Measurements from ENCODE around the gene CSTF1.
A peak's percentile ranks its signal among the peaks of the same experiment; 100 is the strongest.

The CSTF1 gene

DNA sequence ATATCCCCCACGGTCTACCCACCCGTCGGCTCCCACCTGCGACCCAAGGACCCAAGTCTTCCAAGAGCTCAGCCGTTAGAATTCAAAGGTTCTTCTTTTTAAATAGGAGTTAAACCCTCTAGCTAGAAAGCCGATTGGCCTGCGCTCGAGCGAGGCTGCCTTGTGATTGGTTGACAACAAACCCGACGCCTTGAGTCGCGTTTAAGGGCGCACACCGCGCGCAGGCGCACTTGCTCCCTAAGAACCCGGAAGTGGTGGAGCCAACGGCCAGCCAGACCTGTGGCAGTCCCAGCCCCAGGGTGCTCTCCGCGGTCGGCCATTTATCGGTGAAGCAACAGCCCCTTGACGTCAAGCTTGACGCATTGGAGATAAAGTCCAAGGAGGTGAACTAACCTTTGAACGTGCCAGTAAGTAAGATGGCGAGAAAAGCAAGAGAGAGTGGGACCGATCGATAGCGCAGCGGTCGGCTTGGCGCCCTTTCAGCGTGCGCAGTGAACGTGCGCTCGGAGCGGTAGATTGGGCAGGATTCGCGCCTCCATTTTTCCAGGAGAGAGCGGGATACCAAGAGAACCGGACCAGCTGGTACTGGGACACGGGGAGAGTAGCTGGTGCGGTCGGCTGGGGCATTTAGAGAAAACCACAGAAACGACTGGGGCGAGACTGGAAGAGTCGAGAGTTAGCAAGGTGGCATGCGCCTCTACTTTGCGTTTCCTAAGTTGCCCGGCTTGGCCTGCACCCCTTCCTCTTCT is at the start of gene CSTF1, which contains the start of gene AURKA:
Gene CSTF1, plus strand, starts transcription at position 514 of the 749 bp plus-strand sequence. CDS start 2,908 bp downstream, outside the sequence.
Gene AURKA, minus strand, starts transcription at position 84 of the 749 bp plus-strand sequence. CDS start 4,018 bp downstream, outside the sequence.
- DNase-seq (ENCODE audit: extremely low spot score) = peak; percentile 100
- CTCF ChIA-PET = interaction anchor here (0.6 kb wide), 1 partner anchor 24 kb away, joined by 3 read pairs; no protein-coding TSS in a partner anchor
- TF ChIP-seq NFRKB (IDR thresholded peaks at IDR 0.05) = peak; percentile 78
- TF ChIP-seq ELF4 (IDR thresholded peaks at IDR 0.05) = peak; percentile 99
- TF ChIP-seq PKNOX1 (IDR thresholded peaks at IDR 0.05) = peak; percentile 69
- TF ChIP-seq SUZ12 (IDR thresholded peaks at IDR 0.05) = no peak
- TF ChIP-seq FOXM1 (IDR thresholded peaks at IDR 0.05; ENCODE audit: borderline replicate concordance) = peak; percentile 98
- TF ChIP-seq SP1 (IDR thresholded peaks at IDR 0.05) = no peak
- TF ChIP-seq HDGF (IDR thresholded peaks at IDR 0.05; ENCODE audit: borderline replicate concordance) = no peak
- TF ChIP-seq L3MBTL2 (conservative IDR thresholded peaks at IDR 0.05) = peak; percentile 74
- POLR2A ChIA-PET = interaction anchor here (0.7 to 1.9 kb wide), 10 partner anchors 9 to 41 kb away, joined by 3 to 11 read pairs (median 4); partner anchors contain the start of gene FAM210B

DNA sequence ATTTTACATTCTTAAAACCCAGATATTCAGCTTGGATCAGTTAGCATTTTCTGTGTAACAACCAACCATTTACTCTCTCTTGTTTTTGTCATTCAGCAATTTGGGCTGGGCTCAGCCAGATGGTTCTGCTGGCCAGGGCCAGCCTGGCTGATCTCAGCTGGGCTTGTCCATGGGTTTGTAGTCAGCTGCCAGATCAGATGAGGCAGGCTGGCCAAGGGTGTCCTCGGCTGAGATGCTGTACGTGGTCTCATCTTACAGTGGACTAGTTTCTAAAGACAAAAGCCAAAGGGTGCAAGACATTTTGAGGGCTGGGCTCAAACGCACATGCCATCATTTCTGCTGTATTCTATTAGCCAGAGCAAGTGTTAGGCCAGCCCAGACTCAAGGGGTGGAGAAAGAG is 49.7 kb upstream of the CSTF1 start:
- no peak for TF ChIP-seq TARDBP (IDR thresholded peaks at IDR 0.05)
- no peak for TF ChIP-seq CTBP1 (IDR thresholded peaks at IDR 0.05; ENCODE audit: borderline replicate concordance)
- TF ChIP-seq SUZ12 (IDR thresholded peaks at IDR 0.05) = no peak
- TF ChIP-seq NFRKB (IDR thresholded peaks at IDR 0.05) = no peak
- no peak for TF ChIP-seq ELF4 (IDR thresholded peaks at IDR 0.05)
- no peak for TF ChIP-seq FOXK2 (IDR thresholded peaks at IDR 0.05)
- no peak for TF ChIP-seq PKNOX1 (IDR thresholded peaks at IDR 0.05)
- no peak for TF ChIP-seq FOXM1 (IDR thresholded peaks at IDR 0.05; ENCODE audit: borderline replicate concordance)
- TF ChIP-seq ZNF384 (IDR thresholded peaks at IDR 0.05) = no peak
- TF ChIP-seq ARNT (IDR thresholded peaks at IDR 0.05) = no peak
- TF ChIP-seq FOXA1 (IDR thresholded peaks at IDR 0.05) = no peak
- TF ChIP-seq HDGF (IDR thresholded peaks at IDR 0.05; ENCODE audit: borderline replicate concordance) = no peak
- no peak for TF ChIP-seq LEF1 (IDR thresholded peaks at IDR 0.05; ENCODE audit: borderline replicate concordance)
- no peak for TF ChIP-seq L3MBTL2 (conservative IDR thresholded peaks at IDR 0.05)
- TF ChIP-seq BHLHE40 (IDR thresholded peaks at IDR 0.05; ENCODE audit: borderline replicate concordance) = no peak
- TF ChIP-seq SP1 (IDR thresholded peaks at IDR 0.05) = no peak
- DNase-seq (ENCODE audit: extremely low spot score) = no peak
- POLR2A ChIA-PET = no interaction called here
- CTCF ChIA-PET = interaction anchor here (0.6 kb wide), 1 partner anchor 95 kb away, joined by 3 read pairs; no protein-coding TSS in a partner anchor

DNA sequence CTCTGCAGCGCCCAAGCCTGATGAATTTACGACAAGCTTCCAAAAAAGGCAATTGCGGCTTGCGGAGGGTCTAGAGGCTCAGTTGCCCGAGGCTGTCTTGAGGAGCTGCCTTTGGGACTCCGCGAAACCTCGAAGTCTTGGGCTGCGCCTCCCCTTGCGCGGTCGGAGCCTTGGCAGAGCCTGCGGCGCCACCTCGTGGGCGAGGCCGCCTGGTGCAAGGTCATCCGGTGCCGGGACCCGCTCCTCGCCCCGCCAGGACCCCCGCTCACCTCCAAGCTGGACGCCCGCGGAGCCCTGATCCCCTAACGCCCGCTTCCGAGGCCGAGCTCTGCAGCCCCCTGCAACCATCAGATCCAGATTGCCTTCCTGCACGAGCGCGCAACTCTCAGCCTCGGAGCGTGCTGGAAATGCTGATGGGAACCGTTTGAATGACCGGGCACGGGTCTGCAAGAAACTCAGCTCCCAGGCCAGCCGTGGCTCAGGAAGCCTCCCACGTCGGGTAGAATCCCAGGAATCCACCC is 48.5 kb upstream of the CSTF1 start:
- DNase-seq (ENCODE audit: extremely low spot score) = peak; percentile 84
- CTCF ChIA-PET = interaction anchor here (0.6 to 1.4 kb wide), 3 partner anchors 8 to 717 kb away, joined by 3 to 13 read pairs (median 6); partner anchors contain the start of gene MC3R
- POLR2A ChIA-PET = no interaction called here
- TF ChIP-seq FOXM1 (IDR thresholded peaks at IDR 0.05; ENCODE audit: borderline replicate concordance) (no peak), NFRKB (IDR thresholded peaks at IDR 0.05) (no peak), SUZ12 (IDR thresholded peaks at IDR 0.05) (no peak), ELF4 (IDR thresholded peaks at IDR 0.05) (no peak)

- CTCF ChIA-PET = no interaction called here
- DNase-seq (ENCODE audit: extremely low spot score) = no peak
- POLR2A ChIA-PET = no interaction called here
- TF ChIP-seq ARNT (IDR thresholded peaks at IDR 0.05) (no peak), SUZ12 (IDR thresholded peaks at IDR 0.05) (no peak), CTBP1 (IDR thresholded peaks at IDR 0.05; ENCODE audit: borderline replicate concordance) (no peak), TARDBP (IDR thresholded peaks at IDR 0.05) (no peak), FOXM1 (IDR thresholded peaks at IDR 0.05; ENCODE audit: borderline replicate concordance) (no peak), FOXA1 (IDR thresholded peaks at IDR 0.05) (no peak), NFRKB (IDR thresholded peaks at IDR 0.05) (no peak), PKNOX1 (IDR thresholded peaks at IDR 0.05) (no peak), ELF4 (IDR thresholded peaks at IDR 0.05) (no peak), SP1 (IDR thresholded peaks at IDR 0.05) (no peak), FOXK2 (IDR thresholded peaks at IDR 0.05) (no peak), BHLHE40 (IDR thresholded peaks at IDR 0.05; ENCODE audit: borderline replicate concordance) (no peak), LEF1 (IDR thresholded peaks at IDR 0.05; ENCODE audit: borderline replicate concordance) (no peak), ZNF384 (IDR thresholded peaks at IDR 0.05) (no peak), HDGF (IDR thresholded peaks at IDR 0.05; ENCODE audit: borderline replicate concordance) (no peak), L3MBTL2 (conservative IDR thresholded peaks at IDR 0.05) (no peak)
These were observed 46.5 kb upstream of the CSTF1 start for GRCh38 chr20:56345911-56346310.

- TF ChIP-seq HDGF (IDR thresholded peaks at IDR 0.05; ENCODE audit: borderline replicate concordance) = no peak
- no peak for TF ChIP-seq L3MBTL2 (conservative IDR thresholded peaks at IDR 0.05)
- TF ChIP-seq TARDBP (IDR thresholded peaks at IDR 0.05) = no peak
- no peak for TF ChIP-seq SP1 (IDR thresholded peaks at IDR 0.05)
- no peak for TF ChIP-seq FOXK2 (IDR thresholded peaks at IDR 0.05)
- no peak for TF ChIP-seq ELF4 (IDR thresholded peaks at IDR 0.05)
- TF ChIP-seq ARNT (IDR thresholded peaks at IDR 0.05) = no peak
- no peak for TF ChIP-seq ZNF384 (IDR thresholded peaks at IDR 0.05)
- no peak for TF ChIP-seq LEF1 (IDR thresholded peaks at IDR 0.05; ENCODE audit: borderline replicate concordance)
- no peak for TF ChIP-seq BHLHE40 (IDR thresholded peaks at IDR 0.05; ENCODE audit: borderline replicate concordance)
- no peak for TF ChIP-seq FOXA1 (IDR thresholded peaks at IDR 0.05)
- TF ChIP-seq PKNOX1 (IDR thresholded peaks at IDR 0.05) = no peak
- TF ChIP-seq NFRKB (IDR thresholded peaks at IDR 0.05) = no peak
- no peak for TF ChIP-seq SUZ12 (IDR thresholded peaks at IDR 0.05)
- TF ChIP-seq FOXM1 (IDR thresholded peaks at IDR 0.05; ENCODE audit: borderline replicate concordance) = no peak
- no peak for TF ChIP-seq CTBP1 (IDR thresholded peaks at IDR 0.05; ENCODE audit: borderline replicate concordance)
- ChIA-PET POLR2A (no interaction called here), CTCF (no interaction called here)
- DNase-seq (ENCODE audit: extremely low spot score) = no peak
These were observed 44.7 kb upstream of the CSTF1 start for GRCh38 chr20:56347628-56348304.

Data from HEK293T (cell line).